Spleen (tissue), 11 donors: Measurements from ENCODE around the gene GPR52. TPM values are rescaled to one million over a fixed set of nuclear protein-coding genes. Genes with fewer than 3 reads are reported as not detected.

ENCODE experiments used
- DNase-seq: peaks from one replicate; pipeline ENCODE4 v3.0.0-alpha.2; 2020
- H3K27ac ChIP-seq, 8 donors: fragments of 200-600 bp; sonication (generic) in 7 of 8; 1 replicate in 4 of 8; 2 replicates in 4 of 8; pipeline versions ENCODE4 v1.5.0 to v1.8.0; 2016 to 2021; ENCODE audit warnings: inconsistent platforms in 4 of 8, mild to moderate bottlenecking in 4 of 8, moderate library complexity in 1 of 8
- H3K27me3 ChIP-seq, 7 donors: fragments of 200-600 bp; sonication (generic) in 6 of 7; replicated peaks in 1 of 7; 1 replicate in 4 of 7; 2 replicates in 3 of 7; pipeline versions ENCODE4 v1.5.0 to v1.8.0; 2016 to 2021; ENCODE audit warnings: inconsistent platforms in 3 of 7, mild to moderate bottlenecking in 1 of 7
- H3K36me3 ChIP-seq, 6 donors: fragments of 200-600 bp; sonication (generic) in 5 of 6; 1 replicate in 4 of 6; 2 replicates in 2 of 6; pipeline versions ENCODE4 v1.5.0 to v1.8.0; 2016 to 2021; ENCODE audit warnings: inconsistent platforms in 2 of 6
- H3K4me1 ChIP-seq, 6 donors: fragments of 200-600 bp; sonication (generic) in 5 of 6; 1 replicate in 3 of 6; 2 replicates in 3 of 6; pipeline versions ENCODE4 v1.5.0 to v1.8.0; 2016 to 2021; ENCODE audit warnings: inconsistent platforms in 3 of 6
- H3K4me3 ChIP-seq, 8 donors: fragments of 200-600 bp; sonication (generic) in 7 of 8; 1 replicate in 4 of 8; 2 replicates in 4 of 8; pipeline versions ENCODE4 v1.5.0 to v1.8.0; 2016 to 2021; ENCODE audit warnings: inconsistent platforms in 4 of 8, mild to moderate bottlenecking in 4 of 8, moderate library complexity in 2 of 8
- H3K9me3 ChIP-seq, 8 donors: fragments of 200-600 bp; sonication (generic) in 7 of 8; 1 replicate in 4 of 8; 2 replicates in 4 of 8; pipeline versions ENCODE4 v1.5.0 to v1.8.0; 2016 to 2021; ENCODE audit warnings: inconsistent platforms in 4 of 8
- POLR2A ChIP-seq, 3 donors: fragments of 450-650 bp; IDR thresholded peaks; one replicate each; pipeline ENCODE4 v1.5.1; 2017; ENCODE audit warnings: antibody characterized with exemption in 3 of 3, mild to moderate bottlenecking in 1 of 3
- POLR2AphosphoS5 ChIP-seq, 3 donors: sonication (generic); formaldehyde crosslinking; IDR thresholded peaks; one replicate each; pipeline ENCODE4 v1.5.1; 2017; ENCODE audit warnings: antibody characterized with exemption in 3 of 3
- WGBS, 5 donors: extraction: QIAGEN DNeasy Blood & Tissue Kit in 3 of 5; methylation state at CpG; one replicate each; pipeline versions ENCODE4 v1.1.5 to v1.1.7; 2013 to 2018; 5-methylcytosine and 5-hydroxymethylcytosine counted together
- intact Hi-C: fragments of 100-400 bp; cut with DNase I; formaldehyde crosslinking; loops from one replicate; pipeline ENCODE4 v1.15.0; 2023; ENCODE audit warnings: low total_unique reads
- polyA plus RNA-seq, 3 donors: library from polyadenylated mRNA; stranded (reverse); fragments of 200-250 nt; gene quantifications; one replicate each; pipeline ENCODE4 v1.2.1, GENCODE V29; 2013
- total RNA-seq, 7 donors: library from RNA; depleted of rRNA in 3 of 7; stranded (reverse); fragments of >200 nt in 3 of 7; fragmentation: NEBNext Ultra II Directional in 4 of 7; extraction: Animal tissue kit (Norgen Biotek cat#: 25700) in 4 of 7; gene quantifications; one replicate each; pipeline versions ENCODE4 v1.1.0 to v1.2.1, GENCODE V29; 2016 to 2021
- TF ChIP-seq, protein P1 (sequence below), 11 experiments: fragments of 200-600 bp in 7 of 11; fragments of 450-650 bp in 4 of 11; sonication (generic) in 4 of 11; IDR thresholded peaks in 8 of 11; conservative IDR thresholded peaks in 3 of 11; 1 replicate in 7 of 11; 2 replicates in 4 of 11; pipeline versions ENCODE4 v1.4.0 to v1.8.0; 2016 to 2021; ENCODE audit warnings: antibody characterized with exemption in 11 of 11, inconsistent platforms in 4 of 11, mild to moderate bottlenecking in 1 of 11
- donor health status: healthy with polysubstance abuse.
- donor health status: DM: no; HTN: no; CAD: no; lungs with moderate emphysema.
- donor health status: DM: no; HTN: no; CAD: no.
- donor health status: Bipolar disorder and iron deficiency.
- donor health status: healthy.
- donor health status: DM: no; HTN: no; CAD: no.
- donor health status: DM: yes; HTN: yes; CAD: no.

GPR52 gene
- total and polyA plus RNA-seq, 10 donors, result 0.13 to 21.4 (median 6.3) TPM; not detected in 2

GRCh38 chr1:174469687-174470086, 21.9 kb downstream of the GPR52 start:
- no peak for DNase-seq
- no peaks in the 10 kb centered on the region for H3K4me1 ChIP-seq
- whole genome bisulfite sequencing, 5 donors, result 33 to 81% (median 65%) methylated on average over 1 of the region's 1 CpG
- no peaks in the 10 kb centered on the region for H3K9me3 ChIP-seq
- TF ChIP-seq, protein P1, sequence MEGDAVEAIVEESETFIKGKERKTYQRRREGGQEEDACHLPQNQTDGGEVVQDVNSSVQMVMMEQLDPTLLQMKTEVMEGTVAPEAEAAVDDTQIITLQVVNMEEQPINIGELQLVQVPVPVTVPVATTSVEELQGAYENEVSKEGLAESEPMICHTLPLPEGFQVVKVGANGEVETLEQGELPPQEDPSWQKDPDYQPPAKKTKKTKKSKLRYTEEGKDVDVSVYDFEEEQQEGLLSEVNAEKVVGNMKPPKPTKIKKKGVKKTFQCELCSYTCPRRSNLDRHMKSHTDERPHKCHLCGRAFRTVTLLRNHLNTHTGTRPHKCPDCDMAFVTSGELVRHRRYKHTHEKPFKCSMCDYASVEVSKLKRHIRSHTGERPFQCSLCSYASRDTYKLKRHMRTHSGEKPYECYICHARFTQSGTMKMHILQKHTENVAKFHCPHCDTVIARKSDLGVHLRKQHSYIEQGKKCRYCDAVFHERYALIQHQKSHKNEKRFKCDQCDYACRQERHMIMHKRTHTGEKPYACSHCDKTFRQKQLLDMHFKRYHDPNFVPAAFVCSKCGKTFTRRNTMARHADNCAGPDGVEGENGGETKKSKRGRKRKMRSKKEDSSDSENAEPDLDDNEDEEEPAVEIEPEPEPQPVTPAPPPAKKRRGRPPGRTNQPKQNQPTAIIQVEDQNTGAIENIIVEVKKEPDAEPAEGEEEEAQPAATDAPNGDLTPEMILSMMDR (IDR thresholded peaks at IDR 0.05 in 8 of 11, conservative IDR thresholded peaks at IDR 0.05 in 3 of 11), result no peak
- TF ChIP-seq POLR2A (IDR thresholded peaks at IDR 0.05) (no peak), POLR2AphosphoS5 (IDR thresholded peaks at IDR 0.05) (no peak)
- H3K4me3 ChIP-seq, result no peak overlapping the region
- peaks cover 0 to 7% (median 0%) of the 10 kb centered on the region in 6 donors for H3K36me3 ChIP-seq
- H3K27me3 ChIP-seq, result no peaks in the 10 kb centered on the region
- intact Hi-C loops, result no loop called here
- no peak overlapping the region for H3K27ac ChIP-seq

- Histone ChIP-seq H3K36me3 (no peaks in the 10 kb centered on the region), H3K4me3 (no peak overlapping the region), H3K9me3 (no peaks in the 10 kb centered on the region), H3K27ac (no peak overlapping the region), H3K27me3 (no peaks in the 10 kb centered on the region), H3K4me1 (no peaks in the 10 kb centered on the region)
- no peak for DNase-seq
- intact Hi-C loops, result no loop called here
- WGBS, 5 donors, result 93 to 100% (median 97%) methylated on average over 1 of the region's 1 CpG
- TF ChIP-seq POLR2A (IDR thresholded peaks at IDR 0.05) (no peak), POLR2AphosphoS5 (IDR thresholded peaks at IDR 0.05) (no peak)
- TF ChIP-seq, protein P1 (IDR thresholded peaks at IDR 0.05 in 8 of 11, conservative IDR thresholded peaks at IDR 0.05 in 3 of 11), result no peak
These were observed 31.5 kb downstream of the GPR52 start for GRCh38 chr1:174479281-174479680.

DNA sequence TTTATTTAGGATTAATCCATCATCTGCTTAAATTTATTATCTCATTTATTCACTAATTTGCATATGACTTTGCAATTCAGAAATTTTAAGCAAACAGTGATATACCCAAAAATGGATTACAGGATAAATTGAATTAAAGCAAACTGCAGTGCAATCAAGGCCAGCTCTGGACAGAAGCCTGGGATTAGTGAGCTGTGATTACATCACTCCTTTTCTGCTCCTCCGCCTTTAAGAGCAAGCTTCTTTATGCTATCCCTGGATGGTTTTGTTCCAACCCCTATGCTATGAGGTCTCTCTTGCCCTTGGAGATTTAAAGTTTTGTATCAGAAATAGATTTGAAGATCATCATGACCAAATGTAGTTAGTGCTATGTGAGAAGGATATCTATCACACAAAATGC, 32.6 kb downstream of the GPR52 start:
- Histone ChIP-seq H3K36me3 (no peaks in the 10 kb centered on the region), H3K27me3 (no peaks in the 10 kb centered on the region), H3K4me3 (no peak overlapping the region), H3K27ac (no peak overlapping the region), H3K4me1 (no peaks in the 10 kb centered on the region), H3K9me3 (no peaks in the 10 kb centered on the region)
- no peak for TF ChIP-seq POLR2AphosphoS5 (IDR thresholded peaks at IDR 0.05)
- TF ChIP-seq, protein P1 (IDR thresholded peaks at IDR 0.05 in 8 of 11, conservative IDR thresholded peaks at IDR 0.05 in 3 of 11), result no peak
- no peak for TF ChIP-seq POLR2A (IDR thresholded peaks at IDR 0.05)
- 86 to 97% (median 89%) methylated on average over 1 of the region's 1 CpG for WGBS, 5 donors
- no peak for DNase-seq
- intact Hi-C loops, result no loop called here

GRCh38 chr1:174491606-174492005, 43.8 kb downstream of the GPR52 start:
- Histone ChIP-seq H3K4me1 (no peaks in the 10 kb centered on the region), H3K36me3 (no peaks in the 10 kb centered on the region), H3K27me3 (no peaks in the 10 kb centered on the region), H3K27ac (no peak overlapping the region), H3K9me3 (peaks cover 0 to 14% (median 10%) of the 10 kb centered on the region in 8 donors), H3K4me3 (no peak overlapping the region)
- intact Hi-C loops, result no loop called here
- TF ChIP-seq POLR2AphosphoS5 (IDR thresholded peaks at IDR 0.05) (no peak), POLR2A (IDR thresholded peaks at IDR 0.05) (no peak)
- TF ChIP-seq, protein P1 (IDR thresholded peaks at IDR 0.05 in 8 of 11, conservative IDR thresholded peaks at IDR 0.05 in 3 of 11), result no peak
- peak; percentile 40 for DNase-seq
- WGBS, 5 donors, result 79 to 93% (median 87%) methylated on average over 2 of the region's 2 CpGs
